SKM-1 (cell line): ENCODE data around the gene TLR10.
"Not testable (repeated sequence)": the region's sequence is repeated elsewhere in the genome, so short reads cannot be mapped to it uniquely, and the experiment has no call there.

Experiments
- DNase-seq: peaks from one replicate; lab custom pipeline; 2025; ENCODE audit not compliant: unreplicated experiment; lab: John Stamatoyannopoulos, UW

The TLR10 gene

DNA sequence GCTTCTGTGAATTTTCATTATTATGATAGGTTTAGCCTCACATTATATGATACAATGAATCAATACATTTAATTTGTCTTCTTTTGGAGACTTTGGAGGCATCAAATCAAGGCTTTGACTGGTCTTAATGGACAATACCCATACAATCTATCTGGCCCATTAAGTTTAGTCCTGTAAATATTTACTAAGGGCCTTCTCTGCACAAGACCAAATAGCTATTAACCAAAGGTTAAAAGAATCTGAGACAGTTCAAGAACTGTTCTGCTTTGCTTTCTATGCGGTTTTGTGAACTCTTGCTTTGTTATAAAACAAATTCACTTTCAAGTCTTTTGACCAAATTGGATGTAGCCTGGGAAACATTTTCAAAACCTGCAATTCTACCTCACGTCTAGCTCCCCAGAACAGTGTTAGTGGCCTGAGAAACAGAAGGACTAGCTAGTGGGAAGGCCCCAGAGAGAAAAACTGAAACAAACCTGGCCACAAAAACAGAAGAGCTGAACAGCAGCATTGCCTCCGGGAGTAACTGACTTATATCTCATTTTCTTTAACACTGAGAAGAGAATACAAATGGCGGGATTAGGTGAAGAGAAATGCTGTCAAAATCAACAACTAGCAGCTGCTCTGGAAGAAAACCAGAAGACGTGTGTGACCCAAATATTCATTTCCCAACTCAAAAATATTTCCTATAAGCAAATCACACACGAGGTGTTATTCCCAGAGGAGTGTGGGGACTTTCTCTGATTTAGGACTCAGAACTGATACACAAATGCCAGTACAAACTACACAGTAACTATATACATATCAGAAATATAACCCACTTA is 21.3 kb upstream of the TLR10 start:
- no peak for DNase-seq

DNA sequence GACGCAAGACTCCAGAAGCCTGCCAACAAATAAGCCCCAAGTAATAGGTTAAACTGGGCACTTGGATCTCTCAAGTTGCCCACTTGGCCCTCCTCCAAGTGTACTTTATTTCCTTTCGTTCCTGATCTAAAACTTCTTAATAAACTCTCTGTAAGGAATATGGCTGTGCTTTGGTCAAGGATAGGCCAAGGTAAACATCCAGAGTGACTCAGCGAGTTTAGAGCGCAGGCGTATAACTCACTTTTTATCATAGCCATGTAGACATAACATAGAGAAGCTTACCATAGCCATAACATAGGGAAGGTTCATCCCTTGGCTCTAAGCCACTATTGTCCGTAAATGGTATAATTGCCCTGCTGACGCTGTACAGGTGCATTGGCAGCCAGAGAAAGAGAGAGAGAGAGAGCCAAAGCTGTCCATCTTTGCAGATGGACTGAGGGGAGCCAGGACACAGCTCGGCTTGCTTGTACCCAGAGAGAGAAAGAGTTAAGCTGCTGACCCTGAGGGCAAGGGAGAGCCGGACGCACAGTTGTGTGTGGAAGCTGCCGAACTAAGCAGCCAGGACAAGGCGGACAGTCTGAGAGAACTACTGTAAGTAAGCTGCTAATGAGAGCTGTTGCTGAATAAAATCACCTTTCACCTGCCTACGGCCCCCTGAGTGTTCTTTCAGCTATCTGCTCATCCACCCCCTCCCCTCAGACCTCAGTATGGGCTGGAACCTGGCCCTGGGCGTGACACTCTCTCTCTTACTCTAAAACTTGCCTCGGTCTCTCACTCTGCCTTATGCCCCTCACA is 20.0 kb upstream of the TLR10 start:
- no peak for DNase-seq

GRCh38 chr4:38800961-38801450 is 18.2 kb upstream of the TLR10 start:
- no peak for DNase-seq

DNA sequence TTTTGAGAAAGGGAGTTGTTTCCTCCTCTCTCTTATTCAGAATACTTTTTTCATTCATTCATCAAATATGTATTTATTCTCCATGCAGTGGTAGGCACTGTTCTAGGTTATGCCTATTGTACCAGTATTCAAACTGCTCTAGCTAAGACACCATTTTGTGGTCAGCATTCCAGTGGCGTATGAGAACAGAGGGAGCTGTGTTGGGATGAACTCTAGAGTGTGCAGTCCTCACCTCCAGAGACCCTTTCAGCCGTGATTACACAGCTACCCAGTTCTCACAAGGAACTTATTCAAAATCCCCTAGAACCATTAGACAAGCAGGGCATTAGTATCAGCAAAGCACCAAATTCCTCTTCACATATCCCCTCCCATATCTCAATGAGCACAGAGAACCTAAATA is 17.6 kb upstream of the TLR10 start:
- no peak for DNase-seq

DNA sequence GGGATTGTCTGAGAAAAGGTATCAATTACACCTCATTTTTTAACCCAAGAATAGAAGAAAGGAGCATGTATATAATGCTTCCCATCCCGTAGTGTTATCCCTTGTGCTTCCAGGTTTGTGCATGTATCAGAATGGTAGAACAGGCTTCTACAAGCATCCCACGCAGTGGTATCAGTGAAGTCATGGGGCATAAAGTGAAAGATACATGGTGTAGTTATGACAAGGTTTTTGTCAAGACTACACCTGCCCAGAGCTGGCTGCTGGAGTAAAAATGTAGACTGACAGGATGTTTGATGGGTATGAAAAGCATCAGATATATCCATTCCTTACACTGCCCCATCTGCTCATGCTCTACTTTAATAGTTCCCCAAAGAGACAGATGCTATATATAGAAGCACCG is 12.3 kb upstream of the TLR10 start:
- no peak for DNase-seq

- no peak for DNase-seq
Observed at GRCh38 chr4:38794051-38794450, 11.3 kb upstream of the TLR10 start.

DNA sequence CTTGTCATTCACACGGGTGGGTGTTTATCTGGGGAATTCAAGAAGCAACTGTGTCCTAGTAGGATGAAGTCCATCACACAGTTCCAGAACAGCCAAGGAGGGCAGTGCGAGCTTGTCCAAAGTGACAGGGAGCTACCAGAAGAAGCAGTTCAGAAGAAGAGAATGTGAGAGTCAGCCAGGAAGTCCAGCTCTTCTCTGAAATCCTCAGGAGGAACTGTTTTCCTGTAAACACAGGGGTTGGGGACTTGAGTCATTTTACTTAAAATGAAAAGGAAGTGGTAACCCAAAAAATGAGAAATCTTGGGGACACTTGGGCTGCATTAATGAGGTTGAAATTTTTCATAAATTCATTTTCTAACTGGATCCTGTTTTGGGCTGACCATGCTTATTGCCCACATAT is 8.2 kb upstream of the TLR10 start:
- no peak for DNase-seq

DNA sequence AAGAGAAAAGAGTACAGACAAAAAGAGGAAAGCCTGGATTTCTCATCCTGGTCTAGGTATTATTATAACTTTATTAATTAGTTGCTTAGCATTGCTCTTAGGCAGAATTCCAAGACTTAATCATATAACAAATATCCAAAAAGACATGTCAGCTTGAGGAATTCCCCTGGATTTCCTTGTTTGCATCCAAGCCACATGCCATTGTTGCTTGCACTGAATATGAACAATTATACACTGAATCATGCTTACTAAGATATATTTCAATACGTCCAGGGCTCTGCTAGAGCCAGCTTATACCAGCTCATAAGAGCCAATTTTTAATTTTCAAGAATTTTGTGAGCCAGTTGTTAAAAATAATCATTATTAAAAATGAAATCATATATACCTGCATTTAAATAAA is 5.5 kb upstream of the TLR10 start:
- no peak for DNase-seq

GRCh38 chr4:38787693-38788092 is 4.9 kb upstream of the TLR10 start:
- DNase-seq, result no peak

- peak; percentile 79 for DNase-seq
Observed at GRCh38 chr4:38785901-38786402, 3.2 kb upstream of the TLR10 start.

DNA sequence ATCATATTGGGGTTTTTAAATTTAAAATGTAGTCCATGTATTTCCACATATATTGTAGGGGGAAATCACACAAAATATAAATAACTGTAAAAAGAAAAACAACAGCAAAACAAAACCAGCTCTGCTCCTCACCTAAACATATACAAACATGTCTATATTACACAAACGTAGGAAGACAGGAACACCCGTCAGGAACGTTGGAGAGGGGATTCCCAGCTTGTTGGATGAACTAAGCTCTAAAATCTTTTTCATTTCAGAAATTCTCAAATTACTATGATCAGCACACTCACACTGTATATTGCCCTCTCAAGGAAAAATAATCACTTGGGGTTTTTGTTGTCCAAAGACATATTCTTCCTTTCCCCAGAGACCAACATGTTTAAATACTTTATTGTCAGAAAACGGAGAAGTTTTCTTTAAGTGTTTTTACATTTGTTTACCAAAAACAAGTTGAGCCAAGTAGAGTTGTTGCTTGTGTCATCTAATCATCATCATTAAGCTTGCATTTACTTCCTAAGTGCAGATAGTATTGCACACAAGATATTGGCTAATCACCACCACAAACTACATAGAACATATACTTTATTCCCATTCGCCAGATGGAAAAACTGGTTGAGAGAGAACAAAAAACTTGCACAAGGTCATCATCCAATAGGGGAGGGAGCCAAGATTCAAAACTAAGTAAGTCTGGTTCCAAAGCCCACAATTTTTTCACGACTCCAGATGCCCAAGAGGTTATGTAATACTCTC is 2.4 kb upstream of the TLR10 start:
- DNase-seq, result no peak

GRCh38 chr4:38784141-38784540 is 1.4 kb upstream of the TLR10 start:
- no peak for DNase-seq

DNA sequence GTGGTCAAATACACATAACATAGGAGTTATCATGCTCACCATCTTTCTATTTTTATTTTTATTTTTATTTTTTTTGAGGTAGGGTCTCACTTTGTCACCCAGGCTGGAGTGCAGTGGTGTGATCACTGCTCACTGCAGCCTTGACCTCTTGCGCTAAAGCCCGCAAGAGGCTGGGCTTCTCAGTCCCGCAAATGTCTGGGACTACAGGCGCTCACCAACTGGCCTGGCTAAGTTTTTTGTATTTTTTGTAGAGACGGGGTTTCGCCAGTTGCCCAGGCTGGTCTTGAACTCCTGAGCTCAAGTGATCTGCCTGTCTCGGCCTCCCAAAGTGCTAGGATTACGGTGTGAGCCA is 295 bp upstream of the TLR10 start:
- no peak for DNase-seq

DNA sequence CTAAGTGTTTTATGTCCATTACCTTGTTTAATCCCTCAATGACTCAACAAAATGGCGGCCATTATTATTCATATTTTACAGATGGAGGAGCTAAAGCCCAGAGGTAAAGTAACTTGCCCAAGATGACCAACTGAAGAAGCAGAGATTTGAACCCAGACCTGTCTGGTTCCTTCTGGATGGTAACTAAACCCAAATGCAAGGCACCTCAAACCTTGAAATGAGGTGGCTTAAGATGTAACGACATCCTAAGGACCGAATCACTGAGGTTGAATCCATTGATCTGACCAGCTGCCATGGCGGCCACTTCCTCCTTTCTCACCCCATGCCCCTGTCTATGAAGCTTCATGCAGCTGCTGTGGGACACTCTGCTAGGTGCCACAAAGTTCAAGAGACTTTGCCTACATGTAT is 932 bp downstream of the TLR10 start:
- DNase-seq, result no peak

DNA sequence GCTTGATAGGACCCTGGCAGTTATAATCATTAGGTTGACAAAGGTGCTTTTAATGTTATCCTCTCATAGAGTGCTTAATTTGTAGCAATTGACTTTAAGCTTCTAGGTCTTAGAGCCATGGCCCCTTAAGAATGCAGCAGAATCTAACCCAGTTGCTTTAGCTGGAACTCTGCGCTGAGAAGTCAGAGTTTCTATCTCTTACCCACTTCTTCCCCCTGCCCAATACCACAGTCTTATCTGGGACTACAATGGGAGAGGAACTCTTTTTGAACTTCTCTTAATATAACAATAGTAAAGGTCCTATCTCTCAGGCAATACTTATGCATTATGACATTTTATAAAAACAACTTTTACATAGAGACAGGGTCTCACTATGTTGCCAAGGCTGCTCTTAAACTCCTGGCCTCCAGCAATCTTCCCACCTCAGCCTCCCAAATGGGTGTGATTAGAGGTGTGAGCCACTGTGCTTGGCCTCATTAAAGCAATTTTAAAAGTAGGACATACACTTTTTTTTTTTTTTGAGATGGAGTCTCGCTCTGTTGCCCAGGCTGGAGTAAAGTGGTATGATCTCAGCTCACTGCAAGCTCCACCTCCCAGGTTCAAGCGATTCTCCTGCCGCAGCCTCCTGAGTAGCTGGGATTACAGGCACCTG is 1.8 kb downstream of the TLR10 start:
- no peak for DNase-seq

DNA sequence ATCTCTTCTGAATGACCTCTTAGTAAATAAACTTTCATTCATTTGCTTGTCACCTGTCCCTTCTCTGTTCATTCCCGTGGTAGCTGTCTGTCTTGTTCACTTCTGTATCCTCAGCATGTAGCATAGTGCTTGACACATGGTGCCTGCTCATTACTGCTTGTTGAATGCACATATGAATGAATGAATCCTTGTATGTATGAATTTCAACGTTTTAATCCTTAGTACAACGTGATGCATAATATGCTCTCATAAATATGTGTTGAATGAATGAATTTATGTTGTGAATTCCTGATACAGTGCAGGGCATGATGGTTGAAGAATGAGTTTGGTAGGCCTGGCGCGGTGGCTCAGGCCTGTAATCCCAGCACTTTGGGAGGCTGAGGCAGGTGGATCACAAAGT is 3.0 kb downstream of the TLR10 start:
- no peak for DNase-seq

- DNase-seq, result not testable (repeated sequence)
Observed at GRCh38 chr4:38777925-38778324, 4.9 kb downstream of the TLR10 start.

- DNase-seq, result no peak
Observed at GRCh38 chr4:38775326-38775725, 7.5 kb downstream of the TLR10 start.

DNA sequence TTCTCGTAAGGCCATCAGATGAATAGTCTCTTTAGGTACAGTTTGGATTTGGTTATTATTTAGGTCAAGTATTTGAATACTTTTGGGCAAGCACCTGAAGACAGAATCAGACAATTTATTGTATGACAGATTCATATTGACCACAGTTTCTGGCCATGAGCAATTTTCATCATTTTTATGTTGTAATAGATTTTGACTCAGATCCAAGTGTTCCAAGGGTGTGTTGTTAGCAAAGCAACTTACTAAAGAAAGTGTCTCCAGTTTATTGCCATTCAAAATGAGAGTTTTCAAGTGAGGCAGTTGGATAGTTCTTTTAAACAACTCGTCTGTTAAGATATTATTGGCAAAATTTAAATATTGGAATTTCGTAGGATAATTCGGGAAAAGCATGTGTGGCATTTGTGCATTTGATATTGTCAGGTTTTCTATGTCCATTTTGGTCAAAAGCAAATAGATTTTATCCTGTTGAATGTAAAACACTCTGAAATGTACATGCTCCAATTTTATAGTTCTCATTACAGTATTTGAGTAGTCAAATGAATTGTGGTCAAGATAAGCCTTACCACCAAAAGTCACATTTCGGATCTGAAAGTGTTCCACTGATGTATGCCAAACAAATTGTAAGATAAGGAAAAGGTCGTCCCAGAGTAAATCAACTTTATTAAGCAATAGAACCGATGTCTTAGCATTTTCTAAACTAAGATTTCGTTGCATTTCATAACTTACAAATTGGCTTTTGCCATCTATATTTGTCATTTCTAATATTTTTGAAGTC is 8.4 kb downstream of the TLR10 start:
- DNase-seq, result no peak

- DNase-seq, result not testable (repeated sequence)
Observed at GRCh38 chr4:38770281-38770680, 12.5 kb downstream of the TLR10 start.
